ENCODE data around the gene TNXB.
"Not testable (repeated sequence)": the region's sequence is repeated elsewhere in the genome, so short reads cannot be mapped to it uniquely, and the experiment has no call there.

DNA sequence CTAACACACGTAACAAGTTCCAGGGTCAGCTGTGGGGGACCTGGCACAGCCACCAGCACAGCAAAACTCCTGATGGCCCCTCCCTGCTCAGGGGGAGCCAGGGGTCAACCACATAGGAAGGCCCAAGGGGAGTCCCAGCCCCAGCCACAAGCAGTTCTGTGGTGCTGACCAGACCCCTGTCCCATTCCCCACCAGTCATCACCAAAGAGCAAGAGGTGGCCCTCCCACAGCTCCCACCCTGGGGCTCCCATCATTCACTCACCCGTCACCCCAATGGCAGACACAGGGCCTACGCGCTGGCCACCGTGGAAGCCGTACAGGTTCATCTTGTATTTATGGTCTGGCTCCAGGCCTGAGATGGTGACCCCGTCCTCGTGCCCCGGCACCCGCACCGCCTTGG is 59.4 kb downstream of the TNXB start:
- TF ChIP-seq CTCF, POLR2A (IDR thresholded peaks at IDR 0.05): not testable (repeated sequence)
